Fibroblast of skin of left quadriceps (primary cell): ENCODE results near the gene TPSAB1.
"Not testable (repeated sequence)": the region's sequence is repeated elsewhere in the genome, so short reads cannot be mapped to it uniquely, and the experiment has no call there.

Experiments used
- DNase-seq, 2 experiments: peaks; one replicate each; pipeline ENCODE4 v3.0.0-alpha.2; 2013; ENCODE audit warnings: low read depth in 2 of 2

Gene TPSAB1

DNA sequence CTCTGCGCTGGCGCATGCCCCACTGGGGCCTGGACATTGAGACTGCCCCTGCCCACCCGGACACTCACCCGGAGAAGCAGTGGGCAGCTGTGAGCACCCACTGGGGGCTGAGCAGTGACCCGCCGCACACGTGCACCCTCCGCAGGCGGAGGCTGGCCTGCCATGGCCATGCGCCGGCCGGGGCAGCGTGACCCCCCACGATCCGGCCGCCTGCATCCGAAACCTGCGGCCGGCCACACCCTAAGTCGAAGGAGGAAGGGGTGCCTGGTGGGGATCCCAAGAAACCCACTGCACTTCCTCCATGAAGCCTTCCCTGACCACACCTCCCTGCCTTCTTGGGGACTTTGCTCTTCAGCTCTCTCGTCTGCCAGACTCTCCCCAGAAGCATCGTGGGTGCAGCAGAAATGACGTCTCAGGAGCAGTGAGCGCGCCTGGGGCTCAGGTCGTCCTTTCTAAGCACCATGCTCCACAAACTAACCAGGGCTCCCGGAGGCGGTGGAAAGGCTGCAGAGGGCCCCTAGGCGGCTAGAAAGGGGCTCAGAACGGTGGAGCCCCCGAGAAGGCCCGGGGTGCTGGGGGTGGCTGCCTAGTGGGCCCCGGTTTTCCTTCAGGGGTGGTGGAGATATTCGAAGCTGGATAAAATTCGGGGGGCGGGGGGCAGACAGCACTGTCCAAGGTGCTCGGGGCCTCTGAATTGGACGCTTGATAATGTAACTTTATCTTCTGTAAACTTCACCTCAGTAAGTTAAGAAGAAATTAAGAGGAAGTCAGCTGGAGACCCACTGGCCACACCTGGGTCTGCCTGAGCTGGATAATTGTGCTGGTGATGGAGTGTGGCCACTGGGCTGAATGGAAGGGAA, 16.9 kb upstream of the TPSAB1 start:
- DNase-seq, result no peak

- DNase-seq, result no peak
Observed at GRCh38 chr16:1224558-1224957, 15.9 kb upstream of the TPSAB1 start.

DNA sequence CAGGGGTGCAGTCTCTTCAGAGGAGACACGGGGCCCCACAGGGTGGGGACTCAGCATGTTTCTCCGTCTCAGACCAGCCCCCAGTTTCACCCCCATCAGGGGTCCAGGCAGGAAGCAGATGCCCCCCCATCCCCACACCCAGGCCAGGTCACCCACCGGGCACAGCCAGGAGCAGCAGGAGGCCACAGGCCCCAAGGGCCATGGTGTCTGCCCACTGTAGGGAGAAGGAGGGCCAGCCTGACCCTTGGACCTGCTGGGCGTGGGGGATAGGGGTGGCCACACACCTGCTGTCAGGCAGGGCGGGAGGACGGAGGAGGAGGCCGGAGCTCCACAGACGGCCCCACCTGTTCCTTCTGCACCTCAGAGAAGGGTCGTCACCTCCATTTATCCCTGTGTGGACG, 15.5 kb upstream of the TPSAB1 start, which contains the start of gene TPSG1:
Gene TPSG1 (minus strand): TSS at position 218 of the 401 bp plus-strand sequence. CDS start 16 bp downstream, at position 202.
- DNase-seq, result no peak

DNA sequence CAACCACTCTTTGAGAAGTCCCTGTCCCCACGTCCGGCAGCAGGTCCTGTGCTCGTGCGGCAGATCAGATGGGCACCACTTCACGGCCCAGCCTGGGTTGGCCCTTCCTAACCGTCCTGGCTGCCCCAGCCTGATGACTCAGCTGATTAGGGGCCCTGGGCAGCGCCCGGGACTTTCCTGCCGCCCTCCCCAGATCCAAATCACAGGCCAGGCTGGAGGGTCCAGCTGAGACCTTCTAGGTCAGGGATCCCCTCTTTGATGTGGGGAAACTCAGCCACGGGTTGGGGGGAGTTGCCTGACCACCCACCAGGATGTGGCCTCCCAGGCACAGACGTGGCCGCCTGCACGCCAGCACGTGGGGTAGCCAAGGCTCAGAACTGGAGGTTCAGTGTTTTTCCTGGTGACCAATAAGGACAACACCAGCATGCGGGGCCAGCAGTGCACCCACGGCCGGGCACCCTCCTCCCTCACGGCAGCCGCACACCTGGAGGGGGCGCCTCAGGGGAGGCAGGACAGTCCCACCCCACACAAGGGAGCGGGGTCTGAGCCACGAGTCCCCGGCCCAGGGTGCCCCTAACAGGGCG, 14.7 kb upstream of the TPSAB1 start:
- DNase-seq, result not testable (repeated sequence)

DNA sequence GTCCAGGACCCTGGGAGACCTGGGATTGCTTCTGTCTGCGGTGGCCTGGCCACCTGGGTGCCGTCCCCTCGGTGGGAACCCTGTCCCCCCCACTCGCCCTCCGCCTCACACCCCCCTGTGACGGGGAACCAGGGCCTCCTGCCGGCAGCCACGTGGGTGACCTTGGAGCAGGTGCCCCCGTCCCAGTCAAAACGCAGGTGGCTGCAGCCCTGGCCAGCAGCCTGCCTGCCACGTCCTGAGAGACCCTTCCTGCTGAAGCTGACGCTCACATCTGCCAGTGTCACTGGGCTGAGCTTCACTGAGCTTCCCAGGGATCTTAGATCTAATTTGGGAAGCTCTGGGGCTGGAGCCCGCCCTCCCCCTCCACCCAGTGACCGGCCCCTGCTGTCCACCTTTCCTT, 13.8 kb upstream of the TPSAB1 start:
- DNase-seq, result not testable (repeated sequence)

DNA sequence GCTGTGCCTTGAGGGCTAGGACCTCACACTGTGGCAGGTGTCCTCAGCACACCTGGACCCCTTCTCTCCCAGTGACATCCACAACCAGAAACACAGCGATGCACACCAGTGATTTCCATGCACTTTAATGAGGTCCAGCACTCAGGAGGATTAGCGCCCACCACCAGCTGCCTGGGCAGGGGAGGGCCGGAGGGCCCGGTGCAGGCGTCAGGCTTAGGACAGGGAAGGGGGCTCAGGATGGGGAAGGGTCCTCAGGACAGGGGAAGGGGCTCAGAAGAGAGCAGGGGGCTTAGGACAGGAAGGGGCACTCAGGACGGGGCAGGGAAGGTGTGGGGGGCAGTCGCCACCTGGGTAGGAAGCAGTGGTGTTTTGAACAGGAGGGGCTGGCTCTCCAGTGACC, 12.3 kb upstream of the TPSAB1 start:
- DNase-seq, result not testable (repeated sequence)

- DNase-seq, result not testable (repeated sequence)
Observed at GRCh38 chr16:1229476-1229875, 11.0 kb upstream of the TPSAB1 start.

DNA sequence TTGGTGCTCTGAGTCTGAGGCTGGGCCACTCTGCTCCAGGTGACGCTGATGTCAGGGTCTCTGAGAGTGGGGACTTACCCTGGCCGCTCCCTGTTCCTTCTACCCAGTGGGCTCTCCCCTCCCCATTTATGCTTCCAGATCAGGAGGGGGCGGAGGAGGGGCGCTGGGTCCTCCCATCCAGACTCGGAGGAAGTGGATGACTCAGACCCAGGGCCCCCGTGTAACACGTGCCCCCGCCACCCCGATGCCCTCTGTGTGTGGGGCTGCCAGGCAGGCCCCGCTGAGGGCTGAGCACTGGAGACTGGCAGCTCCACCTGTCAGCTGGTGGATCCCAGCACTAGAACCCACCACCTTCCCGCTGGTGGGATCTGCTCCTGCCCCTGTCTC, 10.4 kb upstream of the TPSAB1 start, which contains the start of gene TPSB2:
Gene TPSB2 (minus strand): TSS at position 101 of the 387 bp plus-strand sequence. CDS start 233 bp downstream, outside the sequence.
- DNase-seq, result not testable (repeated sequence)

DNA sequence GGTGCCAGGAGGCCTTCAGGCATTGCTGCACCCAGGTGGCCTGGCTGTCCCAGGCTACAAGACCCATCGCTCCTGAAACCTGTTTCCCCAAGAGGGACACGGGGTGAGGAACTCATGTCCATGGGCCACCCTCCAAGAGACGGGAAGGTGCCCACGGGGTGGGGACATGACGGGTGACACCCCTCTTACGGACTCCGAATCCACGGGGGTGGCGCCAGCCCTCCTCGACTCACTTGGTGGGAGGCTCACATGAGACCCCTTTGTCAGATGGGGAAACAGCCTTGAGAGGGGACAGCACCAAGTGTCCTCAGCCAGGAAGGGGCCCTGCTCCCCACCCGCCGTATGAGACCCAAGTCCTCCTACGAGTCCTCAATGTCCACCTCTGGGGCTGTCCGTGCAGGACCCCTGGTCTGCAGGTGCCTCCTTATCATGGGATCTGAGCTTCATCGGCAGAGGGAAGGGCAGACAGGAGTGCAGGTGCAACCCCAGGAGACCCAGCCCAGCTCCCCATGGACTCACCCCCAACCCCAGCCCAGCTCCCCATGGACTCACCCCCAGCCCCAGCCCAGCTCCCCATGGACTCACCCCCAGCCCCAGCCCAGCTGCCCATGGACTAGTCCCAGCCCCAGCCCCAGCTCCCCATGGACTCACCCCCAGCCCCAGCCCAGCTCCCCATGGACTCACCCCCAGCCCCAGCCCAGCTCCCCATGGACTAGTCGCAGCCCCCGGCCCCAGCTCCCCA, 9.9 kb upstream of the TPSAB1 start:
- not testable (repeated sequence) for DNase-seq

DNA sequence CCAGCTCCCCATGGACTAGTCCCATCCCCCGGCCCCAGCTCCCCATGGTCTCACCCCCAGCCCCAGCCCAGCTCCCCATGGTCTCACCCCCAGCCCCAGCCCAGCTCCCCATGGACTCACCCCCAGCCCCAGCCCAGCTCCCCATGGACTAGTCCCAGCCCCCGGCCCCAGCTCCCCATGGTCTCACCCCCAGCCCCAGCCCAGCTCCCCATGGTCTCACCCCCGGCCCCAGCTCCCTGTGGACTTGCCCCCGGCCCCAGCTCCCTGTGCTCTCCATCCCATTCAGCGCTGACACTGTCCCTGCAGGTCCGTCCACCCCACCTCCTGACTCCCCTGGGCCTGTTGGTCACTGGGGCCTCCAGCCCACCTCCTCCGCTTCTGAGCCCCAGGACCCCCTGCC, 9.2 kb upstream of the TPSAB1 start:
- DNase-seq, result not testable (repeated sequence)

GRCh38 chr16:1232049-1232748, 8.3 kb upstream of the TPSAB1 start:
- not testable (repeated sequence) for DNase-seq

- DNase-seq, result not testable (repeated sequence)
Observed at GRCh38 chr16:1236659-1237058, 3.8 kb upstream of the TPSAB1 start.

DNA sequence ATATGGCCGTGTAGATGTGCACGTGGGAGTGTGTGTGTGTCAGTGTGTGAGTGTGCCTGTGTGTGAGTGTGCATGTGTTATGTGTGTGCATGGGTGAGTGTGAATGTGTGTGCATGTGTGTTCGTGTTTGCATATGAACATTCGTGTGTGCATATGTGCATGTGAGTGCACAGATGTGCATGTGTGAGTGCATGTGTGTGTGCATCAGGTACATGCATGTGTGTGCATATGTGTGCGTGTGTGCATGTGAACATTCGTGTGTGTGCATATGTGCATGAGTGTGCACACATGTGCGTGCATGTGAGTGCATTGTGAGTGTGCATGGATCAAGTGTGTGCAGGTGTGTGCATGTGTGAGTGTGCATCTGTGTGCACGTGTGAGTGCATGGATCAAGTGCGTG, 2.5 kb upstream of the TPSAB1 start:
- no peak for DNase-seq

GRCh38 chr16:1238909-1239308, 1.6 kb upstream of the TPSAB1 start:
- DNase-seq, result not testable (repeated sequence)

DNA sequence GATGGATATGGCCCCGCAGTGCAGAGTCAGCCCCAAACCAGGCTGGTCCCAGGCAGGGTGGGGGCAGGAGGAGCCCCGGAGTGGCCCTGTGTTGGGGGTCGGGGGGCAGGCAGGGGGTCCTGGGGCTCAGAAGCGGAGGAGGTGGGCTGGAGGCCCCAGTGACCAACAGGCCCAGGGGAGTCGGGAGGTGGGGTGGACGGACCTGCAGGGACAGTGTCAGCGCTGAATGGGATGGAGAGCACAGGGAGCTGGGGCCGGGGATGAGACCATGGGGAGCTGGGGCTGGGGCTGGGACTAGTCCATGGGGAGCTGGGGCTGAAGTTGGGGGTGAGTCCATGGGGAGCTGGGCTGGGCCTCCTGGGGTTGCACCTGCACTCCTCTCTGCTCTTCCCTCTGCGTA, 930 bp upstream of the TPSAB1 start:
- DNase-seq, result not testable (repeated sequence)

GRCh38 chr16:1241081-1241480, 576 bp downstream of the TPSAB1 start:
- not testable (repeated sequence) for DNase-seq

- not testable (repeated sequence) for DNase-seq
Observed at GRCh38 chr16:1243363-1243762, 2.9 kb downstream of the TPSAB1 start.

DNA sequence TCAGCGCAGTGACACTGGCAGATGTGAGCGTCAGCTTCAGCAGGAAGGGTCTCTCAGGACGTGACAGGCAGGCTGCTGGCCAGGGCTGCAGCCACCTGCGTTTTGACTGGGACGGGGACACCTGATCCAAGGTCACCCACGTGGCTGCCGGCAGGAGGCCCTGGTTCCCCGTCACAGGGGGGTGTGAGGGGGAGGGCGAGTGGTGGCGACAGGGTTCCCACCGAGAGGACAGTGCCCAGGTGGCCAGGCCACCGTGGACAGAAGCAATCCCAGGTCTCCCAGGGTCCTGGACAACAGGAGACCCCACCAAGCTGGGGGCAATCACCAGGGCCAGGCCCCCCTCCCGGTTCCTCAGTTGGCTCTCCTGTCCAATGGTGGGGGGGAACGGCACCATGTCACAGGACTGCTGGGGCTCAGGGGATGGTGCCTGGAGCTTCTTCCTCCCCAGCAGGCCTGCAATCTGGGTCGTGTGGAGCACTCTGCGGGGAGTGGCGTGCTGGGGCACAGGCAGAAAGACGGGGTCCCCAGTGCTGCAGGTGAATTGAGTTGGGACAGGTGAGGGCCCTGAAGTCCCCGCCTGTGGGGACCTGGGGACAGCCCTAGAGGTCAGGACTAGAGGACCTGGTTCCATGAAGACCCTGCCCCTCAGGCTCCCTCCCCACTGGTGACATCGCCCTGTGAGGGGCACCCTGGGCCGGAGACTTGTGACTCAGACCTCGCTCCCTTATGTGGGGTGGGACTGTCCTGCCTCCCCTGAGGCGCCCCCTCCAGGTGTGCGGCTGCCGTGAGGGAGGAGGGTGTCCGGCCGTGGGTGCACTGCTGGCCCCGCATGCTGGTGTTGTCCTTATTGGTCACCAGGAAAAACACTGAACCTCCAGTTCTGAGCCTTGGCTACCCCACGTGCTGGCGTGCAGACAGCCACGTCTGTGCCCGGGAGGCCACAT, 3.7 kb downstream of the TPSAB1 start:
- not testable (repeated sequence) for DNase-seq

DNA sequence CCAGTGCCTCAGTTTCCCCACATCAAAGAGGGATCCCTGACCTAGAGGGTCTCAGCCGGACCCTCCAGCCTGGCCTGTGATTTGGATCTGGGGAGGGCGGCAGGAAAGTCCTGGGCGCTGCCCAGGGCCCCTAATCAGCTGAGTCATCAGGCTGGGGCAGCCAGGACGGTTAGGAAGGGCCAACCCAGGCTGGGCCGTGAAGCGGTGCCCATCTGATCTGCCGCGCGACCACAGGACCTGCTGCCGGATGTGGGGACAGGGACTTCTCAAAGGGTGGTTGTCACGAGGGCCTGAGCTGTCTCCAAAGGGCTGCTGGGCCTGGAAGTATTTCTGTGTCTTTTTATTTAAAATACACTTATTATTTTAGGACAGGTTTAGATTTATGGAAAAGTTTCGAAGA, 4.4 kb downstream of the TPSAB1 start:
- no peak for DNase-seq

DNA sequence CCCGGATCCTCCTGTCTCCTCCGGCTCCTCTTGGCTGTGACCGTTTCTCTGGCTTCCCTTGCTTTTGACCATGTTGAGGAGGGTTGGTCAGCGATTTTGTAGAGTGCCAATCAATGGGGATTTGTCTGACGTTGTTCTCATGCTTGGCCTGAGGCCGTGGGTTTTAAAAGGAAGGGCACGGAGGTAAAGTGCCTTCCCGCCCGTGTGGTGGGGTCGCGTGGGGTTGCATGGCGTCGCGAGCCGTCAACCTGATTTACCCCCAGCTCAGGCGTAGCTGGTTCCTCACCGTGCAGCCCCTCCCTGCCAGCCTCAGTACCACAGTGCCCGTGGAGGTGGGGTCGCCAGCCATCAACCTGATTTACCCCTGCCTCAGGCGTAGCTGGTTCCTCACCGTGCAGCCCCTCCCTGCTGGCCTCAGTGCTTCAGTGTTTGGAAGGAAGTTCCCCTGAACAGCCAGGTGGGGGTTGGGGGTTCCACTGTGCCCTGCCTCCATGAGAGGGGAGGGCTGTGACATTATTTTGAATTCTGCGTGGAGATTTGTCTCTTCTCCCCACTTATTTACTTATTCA, 5.0 kb downstream of the TPSAB1 start:
- DNase-seq, result no peak
